Measurements from ENCODE around the gene FAM131A. TPM values are rescaled to one million over a fixed set of nuclear protein-coding genes. Genes with fewer than 3 reads are reported as not detected.
A peak's percentile ranks its signal among the peaks of the same experiment; 100 is the strongest.

FAM131A gene
- total RNA-seq, 1 experiment from 2014 or later: 10.7 TPM

DNA sequence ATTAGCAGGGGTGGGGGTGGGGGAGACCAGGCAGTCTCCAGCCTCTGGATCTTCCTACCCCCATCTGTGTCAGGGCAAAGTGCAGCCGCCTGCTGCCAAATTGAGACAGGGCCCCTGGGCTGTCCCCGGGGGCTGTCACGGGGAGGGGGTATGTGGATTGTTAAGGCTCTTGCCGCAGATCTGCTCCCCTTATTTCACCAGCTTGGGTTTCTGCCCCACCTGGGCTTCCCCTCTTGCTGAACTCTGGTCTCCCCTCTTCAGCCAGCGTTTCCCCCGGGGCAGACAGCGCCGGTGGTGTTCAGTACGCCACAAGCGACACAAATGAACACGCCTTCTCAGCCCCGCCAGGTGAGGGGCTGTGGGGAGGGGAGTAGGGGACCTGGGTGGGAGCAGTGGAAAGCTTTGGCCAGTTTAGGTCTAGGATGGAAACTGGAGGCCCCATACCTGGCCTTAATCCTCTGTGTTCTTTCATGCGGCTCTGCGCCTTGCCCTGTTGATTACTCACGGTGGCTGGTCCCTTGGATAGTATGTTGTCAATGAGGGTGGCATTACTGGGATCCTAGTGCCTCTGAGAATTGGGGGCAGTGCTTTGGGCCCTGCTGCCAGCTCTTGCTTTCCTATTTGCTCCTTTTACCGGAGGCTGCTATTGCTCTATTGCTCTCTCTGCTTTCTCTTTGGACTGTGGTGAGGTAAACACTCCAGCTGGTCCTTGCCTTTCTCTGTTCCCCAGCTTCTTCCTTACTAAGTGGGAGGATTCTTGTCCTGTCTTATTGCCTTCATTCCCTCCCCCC is 21.3 kb upstream of the FAM131A start:
- DNase-seq (ENCODE audit: extremely low read depth, low read depth): no peak

DNA sequence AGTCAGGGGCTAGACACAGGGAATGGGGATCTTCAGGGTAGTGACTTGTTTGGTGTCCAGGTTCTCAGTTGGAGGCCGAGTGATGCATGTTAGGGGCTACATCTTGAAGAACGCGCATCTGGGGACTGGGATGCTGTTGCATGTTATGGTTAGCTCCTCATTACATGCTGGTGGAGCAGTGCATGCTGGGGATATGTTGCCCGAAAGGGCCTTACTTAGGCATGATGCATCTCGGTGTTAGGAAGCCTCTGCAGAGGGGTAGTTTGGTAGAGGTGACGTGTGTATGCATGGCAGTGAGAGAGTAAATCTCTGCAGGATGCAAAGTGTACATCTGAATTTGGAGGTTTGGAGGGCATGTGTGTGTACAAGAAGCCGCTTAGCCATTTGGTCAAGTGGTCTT is 20.6 kb upstream of the FAM131A start:
- DNase-seq (ENCODE audit: extremely low read depth, low read depth): no peak

DNA sequence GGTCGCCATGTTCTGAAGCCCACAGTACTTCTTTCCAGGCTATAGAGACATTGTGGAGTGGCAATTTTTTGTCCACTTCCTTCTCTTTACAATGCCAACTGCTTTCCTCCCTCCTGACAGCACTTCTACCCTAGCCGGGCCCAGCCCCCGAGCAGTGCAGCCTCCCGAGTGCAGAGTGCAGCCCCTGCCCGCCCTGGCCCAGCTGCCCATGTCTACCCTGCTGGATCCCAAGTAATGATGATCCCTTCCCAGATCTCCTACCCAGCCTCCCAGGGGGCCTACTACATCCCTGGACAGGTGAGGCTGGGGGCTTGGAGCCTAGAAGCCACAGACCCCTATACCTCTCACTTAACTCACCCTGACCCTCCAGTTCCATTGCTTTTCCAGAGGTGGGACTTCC is 20.2 kb upstream of the FAM131A start:
- no peak for DNase-seq (ENCODE audit: extremely low read depth, low read depth)

DNA sequence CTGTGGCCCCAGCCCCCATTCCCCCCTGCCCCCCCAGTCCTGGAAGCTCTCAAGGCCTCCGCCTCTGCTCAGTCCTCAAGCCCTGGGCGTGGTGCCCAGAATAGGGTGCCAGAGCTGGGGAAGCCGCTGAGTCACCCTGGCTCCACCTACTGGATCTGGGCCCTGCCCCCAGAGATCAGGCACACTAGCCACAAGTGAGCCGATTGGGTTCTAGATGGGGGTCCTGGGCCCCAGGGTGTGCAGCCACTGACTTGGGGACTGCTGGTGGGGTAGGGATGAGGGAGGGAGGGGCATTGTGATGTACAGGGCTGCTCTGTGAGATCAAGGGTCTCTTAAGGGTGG is 17.3 kb upstream of the FAM131A start:
- peak; percentile 89 for DNase-seq (ENCODE audit: extremely low read depth, low read depth)

- no peak for DNase-seq (ENCODE audit: extremely low read depth, low read depth)
Observed at GRCh38 chr3:184321666-184322065, 15.7 kb upstream of the FAM131A start.

GRCh38 chr3:184322731-184323487 is 14.5 kb upstream of the FAM131A start:
- no peak for DNase-seq (ENCODE audit: extremely low read depth, low read depth)

GRCh38 chr3:184323696-184324095 is 13.7 kb upstream of the FAM131A start:
- no peak for DNase-seq (ENCODE audit: extremely low read depth, low read depth)

DNA sequence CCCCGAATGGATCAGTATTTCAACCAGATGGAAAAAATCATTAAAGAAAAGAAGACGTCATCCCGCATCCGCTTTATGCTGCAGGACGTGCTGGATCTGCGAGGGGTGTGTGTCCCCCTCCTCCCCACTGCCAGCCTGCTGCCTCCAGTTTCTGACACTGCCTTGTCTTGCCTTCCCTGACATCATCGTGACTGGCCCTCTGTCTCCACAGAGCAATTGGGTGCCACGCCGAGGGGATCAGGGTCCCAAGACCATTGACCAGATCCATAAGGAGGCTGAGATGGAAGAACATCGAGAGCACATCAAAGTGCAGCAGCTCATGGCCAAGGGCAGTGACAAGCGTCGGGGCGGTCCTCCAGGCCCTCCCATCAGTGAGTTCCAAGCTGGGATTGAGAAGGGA is 12.1 kb upstream of the FAM131A start:
- no peak for DNase-seq (ENCODE audit: extremely low read depth, low read depth)

- no peak for DNase-seq (ENCODE audit: extremely low read depth, low read depth)
Observed at GRCh38 chr3:184325715-184326369, 11.6 kb upstream of the FAM131A start.

DNA sequence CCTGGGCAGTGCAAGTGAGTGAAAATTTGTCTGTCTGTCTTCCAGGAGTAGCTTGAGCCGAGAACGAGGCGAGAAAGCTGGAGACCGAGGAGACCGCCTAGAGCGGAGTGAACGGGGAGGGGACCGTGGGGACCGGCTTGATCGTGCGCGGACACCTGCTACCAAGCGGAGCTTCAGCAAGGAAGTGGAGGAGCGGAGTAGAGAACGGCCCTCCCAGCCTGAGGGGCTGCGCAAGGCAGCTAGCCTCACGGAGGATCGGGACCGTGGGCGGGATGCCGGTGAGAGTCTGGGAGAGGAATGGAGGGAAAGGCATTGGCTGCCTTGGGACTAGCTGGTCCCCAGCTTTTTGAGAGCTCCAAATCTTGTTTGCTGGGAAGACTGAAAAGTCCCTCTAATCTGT is 10.2 kb upstream of the FAM131A start:
- no peak for DNase-seq (ENCODE audit: extremely low read depth, low read depth)

DNA sequence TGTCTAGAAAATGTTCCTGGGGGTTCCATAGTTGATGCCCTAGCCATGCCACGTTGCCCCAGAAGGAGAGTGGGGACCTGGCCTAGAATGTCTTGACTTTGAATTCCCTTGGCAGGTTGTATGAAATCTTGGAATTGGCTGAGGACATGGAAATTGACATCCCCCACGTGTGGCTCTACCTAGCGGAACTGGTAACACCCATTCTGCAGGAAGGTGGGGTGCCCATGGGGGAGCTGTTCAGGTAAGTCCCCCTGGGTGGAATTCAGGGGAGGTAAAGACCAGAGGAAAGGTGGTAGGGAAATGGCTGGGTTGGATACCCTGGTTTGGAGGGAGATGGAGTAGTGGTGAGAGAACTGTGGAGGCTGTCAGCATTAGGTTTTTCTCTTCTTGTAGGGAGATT is 8.9 kb upstream of the FAM131A start:
- no peak for DNase-seq (ENCODE audit: extremely low read depth, low read depth)

GRCh38 chr3:184332370-184333090 is 4.9 kb upstream of the FAM131A start:
- DNase-seq (ENCODE audit: extremely low read depth, low read depth): no peak

- no peak for DNase-seq (ENCODE audit: extremely low read depth, low read depth)
Observed at GRCh38 chr3:184333190-184333589, 4.2 kb upstream of the FAM131A start.

DNA sequence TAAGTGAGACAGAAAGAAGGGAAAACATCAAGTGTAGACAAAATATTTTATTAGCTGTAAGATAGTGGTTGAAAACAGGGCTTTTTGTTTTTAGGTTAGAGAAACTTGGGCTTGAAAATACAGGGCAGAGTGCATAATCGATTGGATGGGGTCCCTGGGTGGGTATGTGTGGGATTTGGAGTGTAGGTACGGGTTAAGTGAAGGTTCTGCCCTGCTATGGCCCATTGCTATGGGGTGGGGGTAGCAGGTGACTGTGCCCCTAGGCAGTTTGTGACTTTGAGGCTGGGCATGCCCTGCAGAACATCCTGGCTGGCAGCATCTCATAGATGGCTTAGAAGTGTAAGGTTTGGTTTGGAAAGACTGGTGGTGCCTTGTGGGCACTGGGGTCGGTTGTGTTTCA is 3.7 kb upstream of the FAM131A start:
- DNase-seq (ENCODE audit: extremely low read depth, low read depth): no peak

- no peak for DNase-seq (ENCODE audit: extremely low read depth, low read depth)
Observed at GRCh38 chr3:184334470-184335158, 2.8 kb upstream of the FAM131A start.

DNA sequence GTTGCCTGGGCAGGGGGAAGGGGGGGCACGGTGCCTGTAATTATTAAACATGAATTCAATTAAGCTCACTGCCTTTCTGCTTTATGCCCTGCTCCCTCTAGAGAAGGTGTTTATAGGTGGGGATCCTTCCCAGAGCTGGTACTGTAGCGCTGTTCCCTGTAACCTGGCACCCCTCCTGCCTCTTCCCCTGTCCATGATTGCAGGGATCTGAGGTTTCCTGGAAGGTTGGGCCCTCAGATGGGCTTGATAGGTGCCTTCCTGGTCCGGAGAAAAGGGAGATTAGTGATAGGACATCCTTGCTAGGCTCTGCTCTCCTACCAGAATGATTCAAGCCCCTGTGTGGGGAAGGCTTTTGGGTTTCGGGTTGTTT is 2.1 kb upstream of the FAM131A start:
- DNase-seq (ENCODE audit: extremely low read depth, low read depth): no peak

- DNase-seq (ENCODE audit: extremely low read depth, low read depth): peak; percentile 50
Observed at GRCh38 chr3:184335661-184336546, 1.5 kb upstream of the FAM131A start.

DNA sequence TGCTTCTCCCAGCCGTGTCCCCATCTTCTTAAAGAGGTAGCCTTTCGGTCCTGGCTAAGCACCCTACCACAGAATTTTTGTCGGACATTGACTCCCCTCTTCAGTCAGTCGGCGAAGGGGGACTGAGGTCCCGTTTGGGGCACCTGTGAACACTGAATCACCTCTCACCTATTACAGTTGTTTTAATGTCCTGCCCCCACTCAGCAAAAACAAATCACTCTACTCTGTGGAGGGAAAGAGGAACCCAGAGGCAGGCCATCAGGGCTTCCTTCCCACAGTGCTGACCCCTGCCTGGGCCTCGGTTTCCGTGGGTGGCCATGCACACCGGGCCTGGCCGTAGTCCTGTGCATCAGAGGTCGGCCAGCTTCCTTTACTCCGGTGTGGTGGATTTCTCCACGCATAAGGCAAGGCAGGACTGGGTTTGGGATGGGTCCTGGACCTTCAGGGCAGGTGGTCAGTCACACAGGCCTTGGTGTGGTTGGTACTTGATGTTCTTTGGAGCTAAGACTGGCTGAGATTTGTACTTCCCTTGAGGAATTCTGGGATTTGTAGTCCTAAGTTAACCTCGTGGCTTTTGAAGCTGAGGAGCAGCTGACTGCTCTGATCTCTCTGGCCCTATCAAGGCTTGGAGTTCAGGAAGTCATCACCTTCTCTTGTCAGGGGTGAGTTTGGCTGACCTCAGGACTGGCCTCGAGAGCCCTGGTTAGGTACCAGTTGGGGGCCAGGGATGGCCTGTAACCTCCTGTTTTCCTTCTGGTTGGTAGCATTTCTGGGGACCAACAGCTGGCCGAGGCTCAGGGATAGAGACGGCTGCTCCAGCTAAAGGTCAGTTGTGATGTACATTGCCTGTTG is 627 bp upstream of the FAM131A start:
- no peak for DNase-seq (ENCODE audit: extremely low read depth, low read depth)

- DNase-seq (ENCODE audit: extremely low read depth, low read depth): no peak
Observed at GRCh38 chr3:184337981-184338380, 581 bp downstream of the FAM131A start.

All from NCI-H460 (cell line).